Endothelial cell of umbilical vein (primary cell): Measurements from ENCODE around the gene MYO5B. TPM values are rescaled to one million over a fixed set of nuclear protein-coding genes. Genes with fewer than 3 reads are reported as not detected.

Experiments
- BruUV-seq: library from RNA; stranded (reverse); fragments of 400-500 nt; replicated peaks from 2 replicates; lab custom pipeline; 2021; lab: Mats Ljungman, UMichigan
- CTCF ChIA-PET: fragments of 300-600, 350-600 bp; sonication (Branson Sonifier 250); formaldehyde crosslinking; loops from one replicate; lab custom pipeline; 2021; ENCODE audit warnings: antibody characterized with exemption, inconsistent platforms; lab: Charles Lee
- POLR2A ChIA-PET: fragments of 300-600, 350-600 bp; sonication (Branson Sonifier 250); formaldehyde crosslinking; loops from one replicate; lab custom pipeline; 2021; ENCODE audit warnings: antibody characterized with exemption, inconsistent platforms; lab: Charles Lee
- DNase-seq: peaks from one replicate; pipeline ENCODE4 v3.0.0-alpha.2; 2011; ENCODE audit warnings: low read depth, low spot score
- FAIRE-seq: peaks from 2 replicates; lab custom pipeline; 2011; peaks lifted over from hg19 to GRCh38; lab: Jason Lieb, UNC
- H2AFZ ChIP-seq: 2 replicates; pipeline ENCODE4 v1.6.0; 2012; ENCODE audit warnings: low read depth, low read length, control low read depth, inconsistent platforms
- H3K27ac ChIP-seq: 2 replicates; pipeline ENCODE4 v1.5.1; 2011; ENCODE audit warnings: low read depth, mild to moderate bottlenecking, control low read depth, low read length, moderate library complexity; ENCODE audit not compliant: insufficient read depth
- H3K27me3 ChIP-seq, 2 experiments: 2 replicates each; pipeline versions ENCODE4 v1.6.0 to v1.6.1; 2011; ENCODE audit warnings: low read length in 2 of 2, mixed read lengths in 1 of 2; ENCODE audit not compliant: control insufficient read depth in 2 of 2, insufficient read depth in 2 of 2
- H3K36me3 ChIP-seq, 2 experiments: 2 replicates in 1 of 2; 3 replicates in 1 of 2; pipeline ENCODE4 v1.5.1; 2011; ENCODE audit warnings: low read length in 2 of 2, mild to moderate bottlenecking in 1 of 2, moderate library complexity in 1 of 2; ENCODE audit not compliant: control insufficient read depth in 2 of 2, insufficient read depth in 2 of 2; ENCODE audit errors: extremely low read depth in 1 of 2
- H3K4me1 ChIP-seq: 3 replicates; pipeline ENCODE4 v1.5.1; 2011; ENCODE audit warnings: mild to moderate bottlenecking, low read length; ENCODE audit not compliant: control insufficient read depth, insufficient read depth; ENCODE audit errors: extremely low read depth
- H3K4me2 ChIP-seq: 2 replicates; pipeline ENCODE4 v1.6.1; 2011; ENCODE audit warnings: low read length, control low read depth, mixed read lengths; ENCODE audit not compliant: insufficient read depth
- H3K4me3 ChIP-seq, 3 experiments: fragments of 200-600 bp in 1 of 3; sonication (generic), shearing (Covaris generic) in 1 of 3; replicated peaks in 1 of 3; 2 replicates each; pipeline ENCODE4 v1.5.1; 2011 to 2016; ENCODE audit warnings: control low read depth in 3 of 3, low read length in 3 of 3, mild to moderate bottlenecking in 2 of 3, inconsistent platforms in 1 of 3, low read depth in 1 of 3, moderate library complexity in 1 of 3; ENCODE audit not compliant: insufficient read depth in 1 of 3
- H3K79me2 ChIP-seq: 2 replicates; pipeline ENCODE4 v1.6.0; 2012; ENCODE audit warnings: low read length, inconsistent platforms; ENCODE audit not compliant: control insufficient read depth, insufficient read depth
- H3K9ac ChIP-seq: replicated peaks from 2 replicates; pipeline ENCODE3; 2011; ENCODE audit warnings: low read length, control low read depth; ENCODE audit not compliant: insufficient read depth; ENCODE audit errors: extremely low read depth
- H3K9me1 ChIP-seq: replicated peaks from 3 replicates; pipeline ENCODE4 v1.6.0; 2011; ENCODE audit warnings: mild to moderate bottlenecking, low read length; ENCODE audit not compliant: control insufficient read depth, insufficient read depth; ENCODE audit errors: extremely low read depth
- H3K9me3 ChIP-seq: replicated peaks from 2 replicates; pipeline ENCODE4 v1.5.1; 2012; ENCODE audit warnings: low read length, inconsistent platforms; ENCODE audit not compliant: control insufficient read depth, insufficient read depth
- H4K20me1 ChIP-seq: replicated peaks from 2 replicates; pipeline ENCODE3; 2011; ENCODE audit warnings: mild to moderate bottlenecking, low read length; ENCODE audit not compliant: control insufficient read depth, insufficient read depth; ENCODE audit errors: extremely low read depth
- EZH2 ChIP-seq: IDR thresholded peaks from 2 replicates; pipeline ENCODE4 v1.6.1; 2012; ENCODE audit warnings: borderline replicate concordance, low read depth, mild to moderate bottlenecking, moderate library complexity, low read length, inconsistent platforms; ENCODE audit not compliant: severe bottlenecking
- FOS ChIP-seq: IDR thresholded peaks from 2 replicates; pipeline ENCODE4 v1.6.1; 2011; ENCODE audit warnings: mild to moderate bottlenecking, low read length, moderate library complexity, borderline replicate concordance; ENCODE audit not compliant: insufficient read depth
- GATA2 ChIP-seq: IDR thresholded peaks from 2 replicates; pipeline ENCODE4 v1.7.0; 2011; ENCODE audit warnings: low read depth, mild to moderate bottlenecking, moderate library complexity, mixed read lengths, low read length; ENCODE audit not compliant: insufficient read length, insufficient read depth
- JUN ChIP-seq: IDR thresholded peaks from 2 replicates; pipeline ENCODE4 v1.6.1; 2011; ENCODE audit warnings: borderline replicate concordance, low read depth; ENCODE audit not compliant: insufficient read length, insufficient read depth
- MAX ChIP-seq: IDR thresholded peaks from 2 replicates; pipeline ENCODE4 v1.6.1; 2011; ENCODE audit not compliant: insufficient read depth, insufficient read length
- MYC ChIP-seq: IDR thresholded peaks from one replicate; pipeline ENCODE4 v1.6.1; 2011; ENCODE audit warnings: mild to moderate bottlenecking, low read depth, low read length
- POLR2A ChIP-seq: IDR thresholded peaks from 2 replicates; pipeline ENCODE4 v1.6.1; 2012; ENCODE audit warnings: low read depth, mild to moderate bottlenecking, control low read depth, low read length
- POLR2AphosphoS5 ChIP-seq: IDR thresholded peaks from 2 replicates; pipeline ENCODE4 v1.6.1; 2012; ENCODE audit warnings: low read depth, mild to moderate bottlenecking, control low read depth, low read length, moderate library complexity; ENCODE audit not compliant: insufficient read depth
- dilution Hi-C: fragments of 300-500 bp; cut with MboI; formaldehyde crosslinking; loops from one replicate; pipeline ENCODE4 v1.15.0; 2019; ENCODE audit warnings: low sequenced_read_pairs; ENCODE audit not compliant: extremely low pct_ligation_motif_present
- intact Hi-C: fragments of 100-400 bp; cut with micrococcal nuclease; formaldehyde crosslinking; loops from one replicate; pipeline ENCODE4 v1.10.0; 2022
- polyA plus RNA-seq, 4 experiments: library from polyadenylated mRNA; depleted of rRNA in 3 of 4; stranded (reverse) in 3 of 4; unstranded in 1 of 4; fragments of >200 nt; gene quantifications; 2 replicates each; pipeline versions ENCODE4 v1.2.1 to v1.2.3, GENCODE V29; 2011 to 2012; ENCODE audit warnings: missing spikeins in 1 of 4
- total RNA-seq: library from RNA; stranded (reverse); gene quantifications from 2 replicates; pipeline ENCODE4 v1.2.3, GENCODE V29; 2021
- TF ChIP-seq, protein P1 (sequence below), 2 donors: IDR thresholded peaks; 1 replicate in 1 of 2; 2 replicates in 1 of 2; pipeline ENCODE4 v1.5.1; 2011; ENCODE audit warnings: low read length in 2 of 2, mild to moderate bottlenecking in 2 of 2, moderate library complexity in 2 of 2, control low read depth in 1 of 2, inconsistent platforms in 1 of 2, low read depth in 1 of 2; ENCODE audit not compliant: insufficient read depth in 1 of 2; ENCODE audit errors: extremely low read depth in 1 of 2

Gene MYO5B
- total and polyA plus RNA-seq, 2 donors (not counting 3 experiments of a cell fraction or from before 2014, with no cell fraction given), result 0.54 to 1.1 TPM

DNA sequence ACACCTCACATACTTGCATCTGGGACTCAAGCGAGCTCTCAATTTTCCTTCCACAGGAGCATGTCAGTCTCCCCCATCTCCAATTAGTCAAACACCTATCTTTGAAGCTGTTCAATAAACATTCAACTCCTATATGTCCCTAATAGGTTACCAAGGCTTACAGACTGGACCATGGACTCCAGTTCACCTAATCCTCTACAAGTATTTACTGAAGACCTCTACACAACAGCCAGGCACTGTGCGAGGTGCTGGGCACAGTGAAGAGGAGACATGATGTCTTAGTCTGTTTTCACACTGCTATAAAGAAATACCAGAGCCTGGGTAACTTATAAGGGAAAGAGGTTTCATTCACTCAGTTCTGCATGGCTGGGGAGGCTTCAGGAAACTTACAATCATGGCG lies 129.9 kb downstream of the MYO5B start:
- intact Hi-C loops (no loop called here), dilution Hi-C loops (no loop called here)
- Histone ChIP-seq H3K4me2 (no peak overlapping the region), H3K4me1 (no peaks in the 10 kb centered on the region), H3K79me2 (no peaks in the 10 kb centered on the region), H2AFZ (no peak overlapping the region), H3K27me3 (no peaks in the 10 kb centered on the region), H3K9me3 (no peaks in the 10 kb centered on the region), H4K20me1 (no peaks in the 10 kb centered on the region), H3K9ac (no peak overlapping the region), H3K9me1 (no peaks in the 10 kb centered on the region), H3K36me3 (no peaks in the 10 kb centered on the region), H3K27ac (no peak overlapping the region), H3K4me3 (no peak overlapping the region)
- ChIA-PET POLR2A (no interaction called here), CTCF (no interaction called here)
- no peak for DNase-seq
- TF ChIP-seq GATA2, result no peak
- TF ChIP-seq POLR2AphosphoS5, result no peak
- no peak for TF ChIP-seq FOS
- TF ChIP-seq, protein P1, sequence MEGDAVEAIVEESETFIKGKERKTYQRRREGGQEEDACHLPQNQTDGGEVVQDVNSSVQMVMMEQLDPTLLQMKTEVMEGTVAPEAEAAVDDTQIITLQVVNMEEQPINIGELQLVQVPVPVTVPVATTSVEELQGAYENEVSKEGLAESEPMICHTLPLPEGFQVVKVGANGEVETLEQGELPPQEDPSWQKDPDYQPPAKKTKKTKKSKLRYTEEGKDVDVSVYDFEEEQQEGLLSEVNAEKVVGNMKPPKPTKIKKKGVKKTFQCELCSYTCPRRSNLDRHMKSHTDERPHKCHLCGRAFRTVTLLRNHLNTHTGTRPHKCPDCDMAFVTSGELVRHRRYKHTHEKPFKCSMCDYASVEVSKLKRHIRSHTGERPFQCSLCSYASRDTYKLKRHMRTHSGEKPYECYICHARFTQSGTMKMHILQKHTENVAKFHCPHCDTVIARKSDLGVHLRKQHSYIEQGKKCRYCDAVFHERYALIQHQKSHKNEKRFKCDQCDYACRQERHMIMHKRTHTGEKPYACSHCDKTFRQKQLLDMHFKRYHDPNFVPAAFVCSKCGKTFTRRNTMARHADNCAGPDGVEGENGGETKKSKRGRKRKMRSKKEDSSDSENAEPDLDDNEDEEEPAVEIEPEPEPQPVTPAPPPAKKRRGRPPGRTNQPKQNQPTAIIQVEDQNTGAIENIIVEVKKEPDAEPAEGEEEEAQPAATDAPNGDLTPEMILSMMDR (IDR thresholded peaks at IDR 0.05; ENCODE audit: extremely low read depth in 1 of 2, insufficient read depth in 1 of 2, low read depth in 1 of 2, low read length in 2 of 2), result no peak
- TF ChIP-seq JUN, result no peak
- no peak for TF ChIP-seq POLR2A
- no peak for TF ChIP-seq EZH2
- no peak for TF ChIP-seq MAX
- no peak for TF ChIP-seq MYC
- FAIRE-seq, result no peak
- BruUV-seq, result no TSS peak
